HG03066 (cell line): ENCODE results near the gene TATDN3.
"Not testable (repeated sequence)": the region's sequence is repeated elsewhere in the genome, so short reads cannot be mapped to it uniquely, and the experiment has no call there.

Experiments
- ATAC-seq: cut with Tn5 transposase; IDR thresholded peaks from one replicate; pipeline ENCODE4 v1.9.1; 2021; ENCODE audit warnings: low read depth; ENCODE audit not compliant: unreplicated experiment

Gene TATDN3, protein sequence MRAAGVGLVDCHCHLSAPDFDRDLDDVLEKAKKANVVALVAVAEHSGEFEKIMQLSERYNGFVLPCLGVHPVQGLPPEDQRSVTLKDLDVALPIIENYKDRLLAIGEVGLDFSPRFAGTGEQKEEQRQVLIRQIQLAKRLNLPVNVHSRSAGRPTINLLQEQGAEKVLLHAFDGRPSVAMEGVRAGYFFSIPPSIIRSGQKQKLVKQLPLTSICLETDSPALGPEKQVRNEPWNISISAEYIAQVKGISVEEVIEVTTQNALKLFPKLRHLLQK

DNA sequence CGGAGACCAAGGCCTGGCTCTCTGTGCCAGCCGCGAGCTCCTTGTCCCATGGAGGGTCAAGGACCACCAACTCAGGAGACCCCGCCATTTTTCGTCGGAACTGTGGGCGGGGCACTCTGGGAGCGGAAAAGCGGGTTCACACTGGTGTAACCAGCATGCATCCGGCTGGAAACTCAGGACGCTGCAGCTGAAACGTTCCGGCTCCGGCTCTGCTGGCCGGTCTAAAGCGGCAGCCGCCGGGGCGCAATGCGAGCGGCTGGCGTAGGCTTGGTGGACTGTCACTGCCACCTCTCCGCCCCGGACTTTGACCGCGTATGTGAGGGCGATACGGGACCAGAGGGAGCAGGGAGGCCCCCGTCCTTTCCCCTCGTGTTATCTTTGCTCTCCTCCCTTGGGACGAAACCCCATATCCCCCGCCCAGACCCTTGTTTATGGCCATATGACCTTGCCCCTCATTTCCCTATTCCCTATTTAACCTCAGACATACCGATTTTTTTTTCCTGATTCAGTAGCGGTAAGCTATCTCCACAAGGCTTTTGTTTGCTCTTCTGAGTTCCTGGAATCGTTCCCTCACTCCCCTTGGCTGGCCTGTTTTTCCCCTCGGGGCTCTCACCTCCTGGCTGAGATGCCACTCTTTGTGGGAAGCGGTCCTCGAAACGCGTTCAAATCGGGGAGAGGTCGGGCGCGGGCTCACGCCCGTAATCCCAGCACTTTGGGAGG is at the start of gene TATDN3, which contains the start of gene NSL1:
Gene TATDN3 (plus strand): TSS at position 219 of the 720 bp plus-strand sequence. CDS start 28 bp downstream, at position 247.
Gene NSL1 (minus strand): TSS at position 102 of the 720 bp plus-strand sequence. CDS start 14 bp downstream, at position 88.
- ATAC-seq = peak; percentile 62

DNA sequence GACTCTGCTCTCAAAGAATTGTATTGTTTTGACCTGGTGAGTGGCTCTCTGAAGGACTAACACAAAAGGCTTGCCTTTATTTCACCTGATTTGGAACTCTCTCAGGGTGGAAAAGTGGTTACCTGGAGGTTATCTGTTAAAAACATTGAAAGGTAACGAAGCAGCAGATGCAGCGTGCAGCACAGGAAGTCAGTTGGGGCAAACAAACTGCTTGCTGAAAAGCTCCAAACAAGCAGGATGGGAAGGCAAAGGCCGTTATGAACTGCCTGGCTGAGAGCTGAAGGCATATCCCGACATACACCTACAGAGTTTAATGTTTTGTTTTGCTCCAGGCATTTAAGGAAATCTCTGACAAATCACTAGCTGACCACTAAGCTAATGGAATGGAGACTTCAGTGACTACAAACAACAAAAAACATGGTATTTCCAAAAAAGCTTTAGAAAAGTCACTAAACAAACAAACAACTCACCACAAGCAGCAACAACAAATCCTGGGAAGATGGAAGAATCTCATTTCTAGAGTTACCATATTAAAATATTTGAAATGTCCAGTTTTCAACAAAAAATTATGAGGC is 47.7 kb upstream of the TATDN3 start:
- ATAC-seq = no peak

DNA sequence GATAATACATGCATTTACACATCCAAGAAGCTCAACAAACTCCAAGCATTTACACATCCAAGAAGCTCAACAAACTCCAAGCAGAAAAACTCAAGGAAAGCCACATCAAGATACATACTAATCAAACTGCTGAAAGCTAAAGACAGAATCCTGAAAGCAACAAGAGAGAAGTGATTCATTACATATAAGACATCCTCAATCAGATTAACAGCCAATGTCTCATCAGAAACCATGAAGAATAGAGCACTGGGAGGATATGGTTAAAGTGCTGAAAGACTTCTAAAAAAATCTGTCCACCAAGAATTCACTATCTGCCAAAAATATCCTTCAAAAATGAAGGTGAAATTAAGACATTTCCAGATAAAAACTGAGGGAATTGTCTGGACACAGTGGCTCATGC is 46.4 kb upstream of the TATDN3 start:
- ATAC-seq = no peak

DNA sequence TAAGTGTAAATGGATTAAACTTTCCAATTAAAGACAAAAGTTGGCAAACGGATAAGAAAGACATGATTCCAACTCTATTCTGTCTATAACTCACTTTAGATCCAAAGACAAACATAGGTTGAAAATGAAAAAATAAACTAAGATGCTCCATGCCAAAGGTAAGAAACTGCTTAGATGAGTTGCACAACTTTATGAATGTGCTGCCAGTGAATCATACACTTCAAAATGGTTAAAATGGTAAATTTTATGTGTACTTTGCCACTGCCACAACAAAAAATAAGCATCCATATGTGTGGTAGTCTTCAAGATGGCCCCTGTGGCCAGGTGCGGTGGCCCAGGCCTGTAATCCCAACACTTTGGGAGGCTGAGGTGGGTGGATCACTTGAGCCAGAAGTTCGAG is 45.1 kb upstream of the TATDN3 start:
- ATAC-seq = no peak

DNA sequence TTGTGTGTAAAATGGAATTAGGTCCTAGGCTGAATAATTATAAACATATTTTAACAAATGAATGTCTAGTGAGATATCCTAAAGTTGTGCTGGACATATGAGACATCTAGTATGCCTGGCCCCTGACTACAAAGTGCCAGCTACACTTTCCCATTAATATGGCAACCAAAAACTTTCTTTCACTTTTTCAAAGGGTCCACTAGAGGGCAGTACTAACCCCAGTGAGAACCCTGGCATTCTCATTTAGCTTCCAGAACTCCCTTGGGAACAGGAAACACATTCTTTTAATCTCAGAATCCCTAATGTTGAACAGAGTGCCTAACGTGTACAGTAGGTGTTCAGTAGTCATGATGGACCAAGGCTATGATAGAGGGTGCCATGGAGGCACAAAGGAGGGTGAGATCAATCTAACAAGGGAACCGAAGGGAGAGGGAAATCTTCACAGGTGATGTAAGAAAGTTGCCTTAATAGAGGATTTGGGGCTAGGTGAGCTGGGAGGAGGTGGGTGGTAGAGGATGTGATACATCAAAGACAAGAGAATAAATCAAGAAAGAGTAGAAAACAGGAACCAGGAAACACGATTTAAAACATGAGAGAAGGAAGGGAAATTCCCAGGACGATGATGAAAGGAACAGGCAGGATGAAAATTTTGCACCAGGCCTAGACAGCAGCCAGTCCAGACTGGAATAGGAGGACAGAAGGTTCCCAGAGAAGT is 41.7 kb upstream of the TATDN3 start:
- no peak for ATAC-seq

DNA sequence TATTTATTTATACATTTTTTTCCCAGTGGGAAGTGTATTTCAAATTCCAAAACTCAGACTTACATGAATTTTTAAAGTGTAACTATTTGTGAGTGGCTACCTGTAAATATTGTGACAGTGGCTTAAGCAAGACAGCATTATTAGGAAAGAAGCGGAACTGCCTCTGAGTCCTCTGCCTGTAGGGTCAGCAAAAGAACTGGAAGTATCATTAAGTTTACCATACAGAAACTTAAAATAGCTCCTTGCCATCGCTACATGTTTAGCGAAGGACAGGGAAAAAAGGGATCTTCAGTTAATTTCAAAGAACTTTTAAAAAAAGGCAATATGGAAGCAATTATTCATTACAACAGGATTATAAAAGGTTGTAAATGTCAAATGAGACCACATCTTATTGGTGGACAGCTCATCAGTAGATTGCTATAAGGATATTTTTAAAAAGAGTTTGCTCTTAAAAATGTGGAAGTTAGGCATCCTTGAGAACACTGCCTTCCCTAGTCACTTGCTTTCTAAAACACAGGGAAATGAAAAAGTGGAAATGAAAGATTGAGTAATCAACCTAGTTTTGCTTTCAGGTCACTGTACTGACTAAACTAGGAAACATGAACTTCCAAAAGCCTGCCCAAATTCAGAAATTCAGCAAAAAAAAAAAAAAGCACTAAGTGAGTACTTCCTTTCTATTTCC is 39.3 kb upstream of the TATDN3 start:
- no peak for ATAC-seq

DNA sequence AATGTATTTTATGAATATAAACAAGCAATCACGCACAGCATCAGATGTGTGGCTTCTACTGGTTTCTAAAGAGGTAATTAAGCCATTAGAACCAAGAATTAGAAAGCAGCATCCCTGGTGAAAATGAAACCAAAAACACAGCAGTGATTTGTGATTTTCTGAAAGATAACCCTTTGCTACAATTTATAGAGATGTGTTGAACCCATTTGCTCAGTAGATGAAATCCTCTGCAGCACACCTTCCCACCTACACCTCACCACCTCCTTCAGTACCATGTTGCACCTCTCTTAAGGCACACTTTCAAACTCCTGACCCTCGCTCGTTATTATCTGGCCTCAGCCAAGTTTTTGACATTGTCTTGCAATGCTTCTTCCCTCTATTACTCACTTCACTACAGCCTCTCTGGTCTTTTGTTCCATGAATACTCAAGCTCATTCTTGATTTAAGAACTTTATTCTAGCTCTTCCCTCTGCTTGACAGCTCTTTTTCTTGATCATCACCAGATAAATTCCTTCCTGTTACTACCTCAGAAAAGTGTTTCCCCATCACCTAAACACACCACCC is 38.7 kb upstream of the TATDN3 start:
- ATAC-seq = no peak

DNA sequence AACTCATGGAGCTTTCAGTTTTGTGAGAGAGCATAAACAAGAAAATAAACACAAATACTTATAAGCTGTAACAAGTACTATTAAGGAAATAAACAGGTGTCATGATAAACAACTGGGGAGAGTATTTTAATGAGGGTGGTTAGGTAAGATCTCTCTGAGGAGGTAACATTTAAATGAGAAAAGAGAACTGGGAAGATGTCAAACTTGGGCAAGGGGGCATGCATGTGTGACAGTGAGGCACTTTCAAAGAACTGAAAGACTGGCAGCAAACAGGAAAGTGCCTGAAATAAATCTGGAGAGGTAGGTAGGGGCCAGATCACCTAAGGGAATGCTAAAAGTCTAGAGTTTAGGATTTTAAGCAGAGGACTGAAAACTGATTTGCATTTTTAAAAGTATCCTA is 37.9 kb upstream of the TATDN3 start:
- ATAC-seq = no peak

DNA sequence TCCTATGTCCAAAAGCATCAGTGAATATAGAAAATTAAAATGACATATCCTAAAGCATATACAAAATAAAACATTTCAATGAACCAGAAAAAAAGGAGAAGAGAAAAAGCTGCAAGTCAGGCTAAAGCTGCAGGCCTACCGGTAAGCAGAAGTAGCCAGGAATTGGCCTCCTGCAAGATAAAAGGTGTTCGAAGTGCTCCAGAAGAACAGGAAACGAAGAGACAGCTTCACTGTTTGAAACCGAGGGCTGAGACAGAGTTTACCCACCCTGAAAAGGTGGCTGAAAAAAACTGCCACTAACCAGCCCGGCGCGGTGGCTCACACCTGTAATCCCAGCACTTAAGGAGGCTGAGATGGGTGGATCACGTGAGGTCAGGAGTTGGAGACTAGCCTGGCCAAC is 37.5 kb upstream of the TATDN3 start:
- peak; percentile 54 for ATAC-seq

DNA sequence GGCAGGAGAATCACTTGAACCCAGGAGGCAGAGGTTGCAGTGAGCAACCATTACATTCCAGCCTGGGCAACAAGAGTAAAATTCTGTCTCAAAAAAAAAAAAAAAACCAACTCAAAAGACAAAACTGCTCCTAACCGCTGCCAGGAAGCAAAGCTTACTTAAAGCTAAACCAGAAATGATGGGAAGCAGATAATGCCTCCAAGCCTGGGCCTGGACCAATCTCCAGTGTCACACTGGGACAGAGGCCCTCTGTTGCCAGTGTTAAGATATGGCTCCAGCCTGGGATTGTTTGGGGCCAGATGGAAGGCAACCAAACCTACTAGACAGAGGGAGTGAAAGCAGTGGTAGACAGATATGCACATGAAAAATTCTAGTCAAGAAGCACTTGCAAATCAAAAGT is 37.0 kb upstream of the TATDN3 start:
- ATAC-seq = no peak

DNA sequence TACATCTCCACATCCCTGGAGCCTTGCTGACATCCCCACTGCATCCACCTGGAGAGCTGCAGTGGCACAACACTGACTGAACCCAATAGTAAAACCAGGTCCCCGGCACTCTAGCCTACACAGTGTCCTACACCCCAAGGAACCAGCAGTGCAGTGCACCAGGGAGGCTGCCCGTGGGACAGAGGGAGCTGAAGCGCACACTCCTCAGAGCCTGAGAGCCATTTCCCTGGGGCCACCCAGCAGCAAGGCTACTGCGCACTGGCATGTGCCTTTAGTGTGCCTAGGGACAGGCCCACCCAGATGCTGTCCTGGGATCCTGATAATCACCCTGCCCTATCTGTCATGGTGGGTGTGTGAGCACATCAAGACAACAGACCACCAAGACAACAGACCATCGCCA is 32.0 kb upstream of the TATDN3 start:
- ATAC-seq = no peak

DNA sequence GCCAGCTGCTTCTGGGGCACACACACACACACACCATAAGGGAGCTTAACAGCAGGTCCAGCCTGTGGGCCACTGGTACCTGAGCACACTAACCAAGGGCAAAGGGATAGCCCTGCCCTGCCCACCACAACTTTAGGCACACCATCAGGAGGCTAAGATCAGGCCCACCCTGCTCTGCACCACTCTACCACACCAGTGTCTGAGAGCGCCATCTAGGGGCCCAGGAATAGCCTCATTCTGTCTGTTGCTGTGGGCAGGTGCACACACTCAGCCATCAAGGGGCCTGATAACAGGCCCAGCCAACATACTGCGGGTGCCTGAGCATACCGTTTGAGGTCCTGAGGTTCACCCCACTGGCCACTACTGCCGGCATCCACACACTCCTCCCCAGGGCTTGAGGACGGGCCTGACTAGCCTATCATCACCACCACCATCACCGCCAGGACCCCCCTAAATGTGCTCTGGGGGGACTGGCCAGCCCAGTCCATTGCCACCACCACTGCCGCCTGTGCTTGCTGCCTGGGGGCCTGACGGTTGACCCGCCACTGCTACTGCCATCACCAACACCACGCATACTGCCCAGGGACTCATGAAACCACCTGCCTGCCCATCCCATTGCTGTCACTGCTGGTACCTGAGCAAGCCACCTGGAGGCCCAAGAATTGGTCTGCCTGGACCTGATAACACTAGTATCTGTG is 31.4 kb upstream of the TATDN3 start:
- ATAC-seq = no peak

DNA sequence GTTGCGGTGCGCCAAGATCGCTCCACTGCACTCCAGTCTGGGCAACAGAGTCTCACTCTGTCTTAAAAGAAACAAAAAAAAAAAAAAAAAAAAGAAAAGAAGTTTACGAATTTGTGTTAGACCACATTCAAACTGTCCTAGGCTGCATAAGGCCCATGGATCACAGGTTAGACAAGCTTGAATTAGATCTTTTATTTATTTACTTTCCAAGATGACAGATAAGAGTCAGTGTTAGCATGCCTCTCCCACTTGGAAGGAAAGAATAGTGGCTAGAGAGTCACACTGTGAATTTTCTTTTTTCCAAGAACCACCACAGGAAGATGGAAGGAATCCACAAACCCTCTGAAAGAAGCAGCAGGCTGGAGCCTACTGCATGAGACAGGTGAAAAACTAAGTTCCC is 29.5 kb upstream of the TATDN3 start:
- no peak for ATAC-seq

DNA sequence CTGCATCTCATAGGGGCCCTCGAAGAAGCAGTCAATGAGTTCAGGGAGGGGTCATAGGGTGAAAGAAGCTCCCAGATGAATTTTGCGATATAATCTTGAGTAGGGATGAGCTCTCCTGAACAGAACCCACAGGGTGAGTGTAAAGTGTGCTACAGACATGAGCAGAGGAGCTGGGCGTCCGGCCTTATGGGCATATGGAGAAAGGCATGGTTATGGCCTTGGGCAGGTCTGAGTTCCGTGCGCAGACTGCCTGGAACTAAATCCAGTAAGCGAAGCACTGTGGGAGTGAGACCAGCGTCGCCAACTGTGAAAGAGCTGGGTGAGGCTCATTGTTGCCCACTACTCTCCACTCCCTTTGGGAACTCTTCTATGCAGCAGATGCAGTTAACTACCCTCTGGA is 28.9 kb upstream of the TATDN3 start:
- ATAC-seq = no peak

DNA sequence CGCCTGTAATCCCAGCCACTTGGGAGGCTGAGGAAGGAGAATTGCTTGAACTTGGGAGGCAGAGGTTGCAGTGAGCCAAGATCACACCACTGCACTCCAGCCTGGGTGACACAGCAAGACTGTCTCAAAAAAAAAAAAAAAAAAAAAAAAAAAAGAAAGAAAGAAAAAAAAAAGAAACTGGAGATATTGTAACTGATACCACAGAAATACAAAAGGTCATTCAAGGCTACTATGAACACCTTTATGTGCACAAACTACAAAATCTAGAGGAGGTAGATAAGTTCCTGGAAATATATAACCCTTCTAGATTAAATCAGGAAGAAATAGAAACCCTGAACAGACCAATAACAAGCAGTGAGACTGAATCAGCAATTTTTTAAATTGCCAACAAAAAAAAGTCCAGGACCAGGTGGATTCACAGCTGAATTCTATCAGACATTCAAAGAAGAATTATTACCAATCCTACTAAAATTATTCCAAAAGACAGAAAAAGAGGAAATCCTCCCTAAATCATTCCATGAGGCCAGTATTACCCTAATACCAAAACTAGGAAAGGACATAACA is 26.9 kb upstream of the TATDN3 start:
- not testable (repeated sequence) for ATAC-seq

DNA sequence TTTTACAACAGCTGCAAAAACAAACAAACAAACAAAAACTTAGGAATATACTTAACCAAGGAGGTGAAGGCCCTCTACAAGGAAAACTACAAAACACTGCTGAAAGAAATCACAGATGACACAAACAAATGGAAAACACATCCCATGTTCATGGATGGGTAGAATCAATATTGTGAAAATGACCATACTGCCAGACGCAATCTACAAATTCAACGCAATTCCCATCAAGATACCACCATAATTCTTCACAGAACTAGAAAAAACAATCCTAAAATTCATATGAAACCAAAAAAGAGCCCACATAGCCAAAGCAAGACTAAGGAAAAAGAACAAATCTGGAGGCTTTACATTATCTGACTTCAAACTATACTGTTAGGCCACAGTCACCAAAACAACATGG is 24.9 kb upstream of the TATDN3 start:
- not testable (repeated sequence) for ATAC-seq

DNA sequence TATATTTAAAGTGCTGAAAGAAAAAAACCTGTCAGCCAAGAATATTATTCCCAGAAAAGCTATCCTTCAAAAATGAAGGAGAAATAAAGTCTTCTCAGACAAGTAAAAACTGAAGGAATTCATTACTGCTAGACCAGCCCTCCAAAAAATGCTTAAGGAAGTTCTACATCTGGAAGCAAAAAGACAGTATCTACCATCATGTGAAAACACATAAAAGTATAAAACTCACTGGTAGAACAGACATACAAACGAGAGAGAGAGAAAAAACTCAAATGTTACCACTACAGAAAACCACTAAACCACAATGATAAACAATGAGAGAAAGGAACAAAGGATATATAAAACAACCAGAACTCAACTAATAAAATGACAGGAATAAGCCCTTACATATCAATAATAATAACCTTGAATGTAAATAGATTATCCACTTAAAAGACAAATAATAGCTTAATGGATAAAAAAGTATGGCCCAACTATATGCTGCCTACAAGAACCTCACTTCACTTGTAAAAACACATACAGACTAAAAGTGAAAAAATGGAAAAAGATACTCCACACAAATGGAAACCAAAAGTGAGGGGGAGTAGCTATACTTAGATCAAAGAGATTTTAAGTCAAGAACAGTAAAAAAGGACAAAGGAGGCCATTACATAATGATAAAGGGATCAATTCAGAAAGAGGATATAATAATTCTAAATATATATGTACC is 22.1 kb upstream of the TATDN3 start:
- no peak for ATAC-seq

DNA sequence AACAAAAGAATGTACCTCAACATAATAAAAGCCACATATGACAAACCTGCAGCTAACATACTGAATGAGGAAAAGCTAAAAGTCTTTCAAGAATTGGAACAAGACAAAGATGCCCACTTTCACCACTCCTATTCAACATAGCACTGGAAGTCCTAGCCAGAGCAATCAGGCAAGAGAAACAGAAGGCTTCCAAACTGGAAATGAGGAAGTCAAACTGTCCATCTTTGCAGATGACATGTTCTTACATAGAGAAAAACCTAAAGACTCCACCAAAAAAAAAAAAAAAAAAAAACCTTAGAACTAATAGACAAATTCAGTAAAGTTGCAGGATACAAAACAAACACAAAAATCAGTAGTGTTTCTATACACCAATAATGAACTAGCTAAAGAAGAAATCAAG is 20.4 kb upstream of the TATDN3 start:
- no peak for ATAC-seq

DNA sequence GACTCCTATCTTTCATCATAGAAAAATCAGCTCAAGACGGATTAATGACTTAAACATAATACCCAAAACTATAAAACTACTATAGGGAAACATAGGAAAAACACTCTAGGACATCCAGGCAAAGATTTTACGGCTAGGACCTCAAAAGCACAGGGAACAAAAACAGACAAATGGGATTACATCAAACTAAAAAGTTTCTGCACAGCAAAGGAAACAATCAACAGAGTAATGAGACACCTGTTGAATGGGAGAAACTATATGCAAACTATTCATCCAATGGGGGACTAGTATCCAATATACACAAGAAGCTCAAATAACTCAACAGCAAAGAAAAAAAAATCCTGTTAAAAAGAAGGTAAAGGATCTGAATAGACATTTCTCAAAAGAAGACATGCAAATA is 18.7 kb upstream of the TATDN3 start:
- no peak for ATAC-seq
